Measurements from ENCODE around the gene AP3M1.
"Not testable (repeated sequence)": the region's sequence is repeated elsewhere in the genome, so short reads cannot be mapped to it uniquely, and the experiment has no call there.

Gene AP3M1

GRCh38 chr10:74153676-74154075, 3.0 kb upstream of the AP3M1 start:
- Histone ChIP-seq H3K4me1 (ENCODE audit: control insufficient read depth, low read depth, low read length) (peaks cover 6% of the 10 kb centered on the region), H3K27me3 (ENCODE audit: control insufficient read depth, insufficient read depth, low read length) (no peaks in the 10 kb centered on the region), H3K27ac (ENCODE audit: low read length) (no peak overlapping the region), H3K9ac (ENCODE audit: low read length) (no peak overlapping the region), H3K36me3 (ENCODE audit: control insufficient read depth, low read depth, low read length) (no peaks in the 10 kb centered on the region), H3K9me3 (ENCODE audit: control insufficient read depth, low read depth, low read length) (no peaks in the 10 kb centered on the region), H3K4me3 (ENCODE audit: low read length) (no peak overlapping the region)

- Histone ChIP-seq H3K36me3 (ENCODE audit: control insufficient read depth, low read depth, low read length) (no peaks in the 10 kb centered on the region), H3K4me1 (ENCODE audit: control insufficient read depth, low read depth, low read length) (peaks cover 6% of the 10 kb centered on the region), H3K27me3 (ENCODE audit: control insufficient read depth, insufficient read depth, low read length) (no peaks in the 10 kb centered on the region), H3K4me3 (ENCODE audit: low read length) (peak overlapping the region; percentile 86), H3K27ac (ENCODE audit: low read length) (no peak overlapping the region), H3K9me3 (ENCODE audit: control insufficient read depth, low read depth, low read length) (no peaks in the 10 kb centered on the region), H3K9ac (ENCODE audit: low read length) (no peak overlapping the region)
Observed at GRCh38 chr10:74153123-74153522, 2.5 kb upstream of the AP3M1 start.

- H3K27ac ChIP-seq (ENCODE audit: low read length): peak overlapping the region; percentile 86
Observed at GRCh38 chr10:74151879-74152722, 1.5 kb upstream of the AP3M1 start.

GRCh38 chr10:74150990-74151878, 606 bp upstream of the AP3M1 start, which contains the start of gene ADK:
Gene ADK, plus strand, starts transcription at chr10:74151221. Its CDS starts 58 bp downstream, at chr10:74151279.
- Histone ChIP-seq H3K27ac (ENCODE audit: low read length) (peak within 1 kb of the TSS; percentile 95), H3K9ac (ENCODE audit: low read length) (peak within 1 kb of the TSS; percentile 86), H3K4me1 (ENCODE audit: control insufficient read depth, low read depth, low read length) (peaks cover 6% of the 10 kb centered on the region), H3K9me3 (ENCODE audit: control insufficient read depth, low read depth, low read length) (no peaks in the 10 kb centered on the region), H3K27me3 (ENCODE audit: control insufficient read depth, insufficient read depth, low read length) (no peaks in the 10 kb centered on the region), H3K36me3 (ENCODE audit: control insufficient read depth, low read depth, low read length) (no peaks in the 10 kb centered on the region), H3K4me3 (ENCODE audit: low read length) (peak within 1 kb of the TSS; percentile 86)

More at GRCh38 chr10:74151879-74152722, 1.5 kb upstream of the AP3M1 start:
- Histone ChIP-seq H3K27me3 (ENCODE audit: control insufficient read depth, insufficient read depth, low read length) (no peaks in the 10 kb centered on the region), H3K36me3 (ENCODE audit: control insufficient read depth, low read depth, low read length) (no peaks in the 10 kb centered on the region), H3K9me3 (ENCODE audit: control insufficient read depth, low read depth, low read length) (no peaks in the 10 kb centered on the region), H3K4me1 (ENCODE audit: control insufficient read depth, low read depth, low read length) (peaks cover 6% of the 10 kb centered on the region), H3K9ac (ENCODE audit: low read length) (peak overlapping the region; percentile 86), H3K4me3 (ENCODE audit: low read length) (peak overlapping the region; percentile 86)

GRCh38 chr10:74146980-74147379, 3.6 kb downstream of the AP3M1 start:
- not testable (repeated sequence) for H3K27me3 ChIP-seq (ENCODE audit: control insufficient read depth, insufficient read depth, low read length); H3K4me1 ChIP-seq (ENCODE audit: control insufficient read depth, low read depth, low read length); H3K36me3 ChIP-seq (ENCODE audit: control insufficient read depth, low read depth, low read length); H3K9ac ChIP-seq (ENCODE audit: low read length); H3K4me3 ChIP-seq (ENCODE audit: low read length); H3K27ac ChIP-seq (ENCODE audit: low read length); H3K9me3 ChIP-seq (ENCODE audit: control insufficient read depth, low read depth, low read length)

- H3K4me3 ChIP-seq (ENCODE audit: low read length): no peak overlapping the region
Observed at GRCh38 chr10:74145133-74145532, 5.5 kb downstream of the AP3M1 start.

GRCh38 chr10:74140553-74140952, 10.1 kb downstream of the AP3M1 start:
- Histone ChIP-seq H3K27ac (ENCODE audit: low read length) (no peak overlapping the region), H3K27me3 (ENCODE audit: control insufficient read depth, insufficient read depth, low read length) (no peaks in the 10 kb centered on the region), H3K36me3 (ENCODE audit: control insufficient read depth, low read depth, low read length) (peaks cover 27% of the 10 kb centered on the region), H3K4me3 (ENCODE audit: low read length) (no peak overlapping the region), H3K9ac (ENCODE audit: low read length) (no peak overlapping the region), H3K4me1 (ENCODE audit: control insufficient read depth, low read depth, low read length) (no peaks in the 10 kb centered on the region), H3K9me3 (ENCODE audit: control insufficient read depth, low read depth, low read length) (no peaks in the 10 kb centered on the region)

More at GRCh38 chr10:74145133-74145532, 5.5 kb downstream of the AP3M1 start:
- Histone ChIP-seq H3K4me1 (ENCODE audit: control insufficient read depth, low read depth, low read length) (peaks cover 6% of the 10 kb centered on the region), H3K36me3 (ENCODE audit: control insufficient read depth, low read depth, low read length) (no peaks in the 10 kb centered on the region), H3K9ac (ENCODE audit: low read length) (no peak overlapping the region), H3K9me3 (ENCODE audit: control insufficient read depth, low read depth, low read length) (no peaks in the 10 kb centered on the region), H3K27me3 (ENCODE audit: control insufficient read depth, insufficient read depth, low read length) (no peaks in the 10 kb centered on the region), H3K27ac (ENCODE audit: low read length) (no peak overlapping the region)

- Histone ChIP-seq H3K27me3 (ENCODE audit: control insufficient read depth, insufficient read depth, low read length) (no peaks in the 10 kb centered on the region), H3K4me3 (ENCODE audit: low read length) (no peak overlapping the region), H3K36me3 (ENCODE audit: control insufficient read depth, low read depth, low read length) (peaks cover 32% of the 10 kb centered on the region), H3K9ac (ENCODE audit: low read length) (no peak overlapping the region), H3K27ac (ENCODE audit: low read length) (no peak overlapping the region), H3K9me3 (ENCODE audit: control insufficient read depth, low read depth, low read length) (no peaks in the 10 kb centered on the region), H3K4me1 (ENCODE audit: control insufficient read depth, low read depth, low read length) (no peaks in the 10 kb centered on the region)
Observed at GRCh38 chr10:74139981-74140380, 10.6 kb downstream of the AP3M1 start.

GRCh38 chr10:74138596-74138995, 12.0 kb downstream of the AP3M1 start:
- peaks cover 44% of the 10 kb centered on the region for H3K36me3 ChIP-seq (ENCODE audit: control insufficient read depth, low read depth, low read length)
- H3K27me3 ChIP-seq (ENCODE audit: control insufficient read depth, insufficient read depth, low read length); H3K4me1 ChIP-seq (ENCODE audit: control insufficient read depth, low read depth, low read length); H3K4me3 ChIP-seq (ENCODE audit: low read length); H3K27ac ChIP-seq (ENCODE audit: low read length); H3K9ac ChIP-seq (ENCODE audit: low read length); H3K9me3 ChIP-seq (ENCODE audit: control insufficient read depth, low read depth, low read length): not testable (repeated sequence)

- peaks cover 50% of the 10 kb centered on the region for H3K36me3 ChIP-seq (ENCODE audit: control insufficient read depth, low read depth, low read length)
- H3K27me3 ChIP-seq (ENCODE audit: control insufficient read depth, insufficient read depth, low read length): no peaks in the 10 kb centered on the region
- H3K4me1 ChIP-seq (ENCODE audit: control insufficient read depth, low read depth, low read length): no peaks in the 10 kb centered on the region
- H3K9me3 ChIP-seq (ENCODE audit: control insufficient read depth, low read depth, low read length): no peaks in the 10 kb centered on the region
- H3K9ac ChIP-seq (ENCODE audit: low read length): no peak overlapping the region
- no peak overlapping the region for H3K27ac ChIP-seq (ENCODE audit: low read length)
- H3K4me3 ChIP-seq (ENCODE audit: low read length): no peak overlapping the region
Observed at GRCh38 chr10:74137992-74138391, 12.6 kb downstream of the AP3M1 start.

- Histone ChIP-seq H3K27me3 (ENCODE audit: control insufficient read depth, insufficient read depth, low read length) (no peaks in the 10 kb centered on the region), H3K4me1 (ENCODE audit: control insufficient read depth, low read depth, low read length) (no peaks in the 10 kb centered on the region), H3K9ac (ENCODE audit: low read length) (no peak overlapping the region), H3K27ac (ENCODE audit: low read length) (no peak overlapping the region), H3K9me3 (ENCODE audit: control insufficient read depth, low read depth, low read length) (no peaks in the 10 kb centered on the region), H3K4me3 (ENCODE audit: low read length) (no peak overlapping the region), H3K36me3 (ENCODE audit: control insufficient read depth, low read depth, low read length) (peaks cover 54% of the 10 kb centered on the region)
Observed at GRCh38 chr10:74135452-74135851, 15.2 kb downstream of the AP3M1 start.
